ENCODE results near the gene SLC9A2. TPM values are rescaled to one million over a fixed set of nuclear protein-coding genes. Genes with fewer than 3 reads are reported as not detected.

SLC9A2 gene
- total RNA-seq, 2 donors from 2014 or later: 0.22 TPM; not detected in 1

- Histone ChIP-seq H3K4me1 (no peaks in the 10 kb centered on the region), H3K9me3 (no peaks in the 10 kb centered on the region), H3K27ac (no peak overlapping the region), H3K27me3 (no peaks in the 10 kb centered on the region), H3K4me3 (no peak overlapping the region), H3K36me3 (no peaks in the 10 kb centered on the region)
- no peak for DNase-seq (ENCODE audit: low spot score)
- no peak for TF ChIP-seq CTCF (IDR thresholded peaks at IDR 0.05)
Measured at GRCh38 chr2:102636283-102636907, 17.0 kb downstream of the SLC9A2 start.

- Histone ChIP-seq H3K27ac (no peak overlapping the region), H3K36me3 (no peaks in the 10 kb centered on the region)
Measured at GRCh38 chr2:102637358-102637757, 18.0 kb downstream of the SLC9A2 start.

GRCh38 chr2:102639429-102639828, 20.1 kb downstream of the SLC9A2 start:
- no peak for DNase-seq (ENCODE audit: low spot score)
- Histone ChIP-seq H3K27me3 (no peaks in the 10 kb centered on the region), H3K9me3 (no peaks in the 10 kb centered on the region), H3K36me3 (no peaks in the 10 kb centered on the region), H3K27ac (no peak overlapping the region), H3K4me3 (no peak overlapping the region), H3K4me1 (no peaks in the 10 kb centered on the region)
- no peak for TF ChIP-seq CTCF (IDR thresholded peaks at IDR 0.05)

More at GRCh38 chr2:102637358-102637757, 18.0 kb downstream of the SLC9A2 start:
- no peak for DNase-seq (ENCODE audit: low spot score)
- no peaks in the 10 kb centered on the region for H3K9me3 ChIP-seq
- H3K27me3 ChIP-seq: no peaks in the 10 kb centered on the region
- no peak for TF ChIP-seq CTCF (IDR thresholded peaks at IDR 0.05)
- H3K4me3 ChIP-seq: no peak overlapping the region
- H3K4me1 ChIP-seq: no peaks in the 10 kb centered on the region

- Histone ChIP-seq H3K4me1 (no peaks in the 10 kb centered on the region), H3K27me3 (no peaks in the 10 kb centered on the region), H3K9me3 (no peaks in the 10 kb centered on the region), H3K4me3 (no peak overlapping the region), H3K27ac (no peak overlapping the region), H3K36me3 (no peaks in the 10 kb centered on the region)
- no peak for TF ChIP-seq CTCF (IDR thresholded peaks at IDR 0.05)
- DNase-seq (ENCODE audit: low spot score): no peak
Measured at GRCh38 chr2:102652126-102652525, 32.8 kb downstream of the SLC9A2 start.

GRCh38 chr2:102657770-102658169, 38.4 kb downstream of the SLC9A2 start:
- no peaks in the 10 kb centered on the region for H3K4me1 ChIP-seq
- no peak for TF ChIP-seq CTCF (IDR thresholded peaks at IDR 0.05)

GRCh38 chr2:102660070-102660469, 40.7 kb downstream of the SLC9A2 start:
- Histone ChIP-seq H3K4me1 (no peaks in the 10 kb centered on the region), H3K4me3 (no peak overlapping the region), H3K36me3 (no peaks in the 10 kb centered on the region), H3K9me3 (no peaks in the 10 kb centered on the region), H3K27me3 (no peaks in the 10 kb centered on the region), H3K27ac (no peak overlapping the region)
- no peak for DNase-seq (ENCODE audit: low spot score)
- TF ChIP-seq CTCF (IDR thresholded peaks at IDR 0.05): no peak

More at GRCh38 chr2:102657770-102658169, 38.4 kb downstream of the SLC9A2 start:
- Histone ChIP-seq H3K9me3 (no peaks in the 10 kb centered on the region), H3K27me3 (no peaks in the 10 kb centered on the region), H3K36me3 (no peaks in the 10 kb centered on the region), H3K27ac (no peak overlapping the region), H3K4me3 (no peak overlapping the region)
- no peak for DNase-seq (ENCODE audit: low spot score)

All from right atrium auricular region (tissue), 2 donors.